HG03354 (cell line): ENCODE data around the gene TMF1.

ENCODE experiments used
- ATAC-seq: cut with Tn5 transposase; IDR thresholded peaks from one replicate; pipeline ENCODE4 v1.9.1; 2021; ENCODE audit warnings: mild to moderate bottlenecking; ENCODE audit not compliant: unreplicated experiment, poor library complexity, severe bottlenecking

The TMF1 gene

GRCh38 chr3:68986496-68987208 lies 65.5 kb downstream of the TMF1 start:
- ATAC-seq = no peak

- ATAC-seq = no peak
Observed at GRCh38 chr3:68985146-68985790, 66.9 kb downstream of the TMF1 start.

GRCh38 chr3:68984011-68984530 lies 68.1 kb downstream of the TMF1 start:
- no peak for ATAC-seq

- no peak for ATAC-seq
Observed at GRCh38 chr3:68977486-68978167, 74.5 kb downstream of the TMF1 start.

- no peak for ATAC-seq
Observed at GRCh38 chr3:68974711-68975110, 77.4 kb downstream of the TMF1 start.

GRCh38 chr3:68973639-68974038 lies 78.5 kb downstream of the TMF1 start:
- ATAC-seq = no peak

GRCh38 chr3:68972358-68972979 lies 79.7 kb downstream of the TMF1 start:
- ATAC-seq = peak; percentile 84
